BJ (cell line): ENCODE measurements around the gene ABCD3. TPM values are rescaled to one million over a fixed set of nuclear protein-coding genes. Genes with fewer than 3 reads are reported as not detected.

Experiments used
- CTCF ChIA-PET: fragments of 350-600 bp; formaldehyde crosslinking; extraction: SDS; loops from one replicate; lab custom pipeline; 2021; ENCODE audit warnings: antibody characterized with exemption, inconsistent platforms; lab: Yijun Ruan, JAX
- POLR2A ChIA-PET: fragments of 300-600 bp; sonication (Branson Sonifier 250); formaldehyde crosslinking; extraction: SDS; loops from one replicate; lab custom pipeline; 2021; ENCODE audit warnings: antibody characterized with exemption; lab: Charles Lee
- DNase-seq: peaks from one replicate; pipeline ENCODE4 v3.0.0-alpha.2; 2011; ENCODE audit warnings: low read depth
- H3K27me3 ChIP-seq: 2 replicates; pipeline ENCODE4 v1.6.0; 2011; ENCODE audit warnings: low read length; ENCODE audit not compliant: control insufficient read depth, insufficient read depth
- H3K36me3 ChIP-seq: 2 replicates; pipeline ENCODE4 v1.5.1; 2011; ENCODE audit warnings: low read length; ENCODE audit not compliant: control insufficient read depth, insufficient read depth
- H3K4me3 ChIP-seq: 2 replicates; pipeline ENCODE4 v1.5.1; 2011; ENCODE audit warnings: low read depth, mild to moderate bottlenecking, control low read depth, low read length
- polyA plus RNA-seq: library from polyadenylated mRNA; depleted of rRNA; stranded (reverse); fragments of >200 nt; gene quantifications from 2 replicates; pipeline ENCODE4 v1.2.3, GENCODE V29; 2011
- TF ChIP-seq, protein P1 (sequence below): IDR thresholded peaks from 2 replicates; pipeline ENCODE4 v1.5.1; 2011; ENCODE audit warnings: low read depth, mild to moderate bottlenecking, control low read depth, inconsistent platforms, low read length, moderate library complexity; ENCODE audit not compliant: insufficient read depth

The ABCD3 gene
- polyA plus RNA-seq, 1 experiment: 7.3 TPM

GRCh38 chr1:94551449-94551848 lies 133.3 kb downstream of the ABCD3 start:
- CTCF ChIA-PET: no interaction called here
- TF ChIP-seq, protein P1, sequence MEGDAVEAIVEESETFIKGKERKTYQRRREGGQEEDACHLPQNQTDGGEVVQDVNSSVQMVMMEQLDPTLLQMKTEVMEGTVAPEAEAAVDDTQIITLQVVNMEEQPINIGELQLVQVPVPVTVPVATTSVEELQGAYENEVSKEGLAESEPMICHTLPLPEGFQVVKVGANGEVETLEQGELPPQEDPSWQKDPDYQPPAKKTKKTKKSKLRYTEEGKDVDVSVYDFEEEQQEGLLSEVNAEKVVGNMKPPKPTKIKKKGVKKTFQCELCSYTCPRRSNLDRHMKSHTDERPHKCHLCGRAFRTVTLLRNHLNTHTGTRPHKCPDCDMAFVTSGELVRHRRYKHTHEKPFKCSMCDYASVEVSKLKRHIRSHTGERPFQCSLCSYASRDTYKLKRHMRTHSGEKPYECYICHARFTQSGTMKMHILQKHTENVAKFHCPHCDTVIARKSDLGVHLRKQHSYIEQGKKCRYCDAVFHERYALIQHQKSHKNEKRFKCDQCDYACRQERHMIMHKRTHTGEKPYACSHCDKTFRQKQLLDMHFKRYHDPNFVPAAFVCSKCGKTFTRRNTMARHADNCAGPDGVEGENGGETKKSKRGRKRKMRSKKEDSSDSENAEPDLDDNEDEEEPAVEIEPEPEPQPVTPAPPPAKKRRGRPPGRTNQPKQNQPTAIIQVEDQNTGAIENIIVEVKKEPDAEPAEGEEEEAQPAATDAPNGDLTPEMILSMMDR: no peak
- no peak for DNase-seq
- POLR2A ChIA-PET: no interaction called here
- H3K27me3 ChIP-seq: no peaks in the 10 kb centered on the region
- no peak overlapping the region for H3K4me3 ChIP-seq
- no peaks in the 10 kb centered on the region for H3K36me3 ChIP-seq

GRCh38 chr1:94552071-94552586 lies 133.9 kb downstream of the ABCD3 start:
- DNase-seq: no peak
- TF ChIP-seq, protein P1: no peak
- CTCF ChIA-PET: no interaction called here
- H3K27me3 ChIP-seq: no peaks in the 10 kb centered on the region
- H3K4me3 ChIP-seq: no peak overlapping the region
- H3K36me3 ChIP-seq: no peaks in the 10 kb centered on the region
- POLR2A ChIA-PET: no interaction called here

GRCh38 chr1:94553323-94553730 lies 135.1 kb downstream of the ABCD3 start:
- TF ChIP-seq, protein P1: no peak
- ChIA-PET POLR2A (no interaction called here), CTCF (no interaction called here)
- no peak for DNase-seq
- Histone ChIP-seq H3K4me3 (no peak overlapping the region), H3K36me3 (no peaks in the 10 kb centered on the region), H3K27me3 (no peaks in the 10 kb centered on the region)

- TF ChIP-seq, protein P1: no peak
- ChIA-PET POLR2A (interaction anchor here (0.5 kb wide), 1 partner anchor 489 kb away, joined by 3 read pairs; no protein-coding TSS in a partner anchor), CTCF (no interaction called here)
- H3K27me3 ChIP-seq: no peaks in the 10 kb centered on the region
- no peak for DNase-seq
- no peak overlapping the region for H3K4me3 ChIP-seq
- no peaks in the 10 kb centered on the region for H3K36me3 ChIP-seq
Observed at GRCh38 chr1:94553931-94554330, 135.7 kb downstream of the ABCD3 start.

GRCh38 chr1:94554580-94554979 lies 136.4 kb downstream of the ABCD3 start:
- POLR2A ChIA-PET: interaction anchor here (0.5 kb wide), 1 partner anchor 489 kb away, joined by 3 read pairs; no protein-coding TSS in a partner anchor

More at GRCh38 chr1:94554580-94554979, 136.4 kb downstream of the ABCD3 start:
- CTCF ChIA-PET: no interaction called here
- no peaks in the 10 kb centered on the region for H3K36me3 ChIP-seq
- TF ChIP-seq, protein P1: no peak
- H3K4me3 ChIP-seq: no peak overlapping the region
- H3K27me3 ChIP-seq: no peaks in the 10 kb centered on the region
- DNase-seq: no peak
